Mononuclear cell (primary cell): ENCODE measurements around the gene ENDOG. TPM values are rescaled to one million over a fixed set of nuclear protein-coding genes. Genes with fewer than 3 reads are reported as not detected.
A peak's percentile ranks its signal among the peaks of the same experiment; 100 is the strongest.
"Not testable (repeated sequence)": the region's sequence is repeated elsewhere in the genome, so short reads cannot be mapped to it uniquely, and the experiment has no call there.

Experiments used
- H3K27me3 ChIP-seq: 2 replicates; pipeline ENCODE4 v1.6.0; 2011; ENCODE audit warnings: low read length, control low read depth; ENCODE audit not compliant: insufficient read depth
- H3K4me1 ChIP-seq: 2 replicates; pipeline ENCODE4 v1.5.1; 2011; ENCODE audit warnings: mild to moderate bottlenecking, low read length, control low read depth; ENCODE audit not compliant: insufficient read depth
- H3K4me3 ChIP-seq: 2 replicates; pipeline ENCODE4 v1.5.1; 2011; ENCODE audit warnings: mild to moderate bottlenecking, low read length, moderate library complexity
- H3K9me3 ChIP-seq: 2 replicates; pipeline ENCODE4 v1.5.1; 2011; ENCODE audit warnings: low read depth, mild to moderate bottlenecking, control low read depth, low read length
- total RNA-seq: library from RNA; depleted of rRNA; stranded (reverse); fragments of >200 nt; gene quantifications from one replicate; pipeline ENCODE4 v1.2.3, GENCODE V29; 2012

Gene ENDOG
- total RNA-seq = 3.0 TPM

- Histone ChIP-seq H3K4me1 (peaks cover 17% of the 10 kb centered on the region), H3K9me3 (no peaks in the 10 kb centered on the region), H3K4me3 (peak within 1 kb of the TSS; percentile 61), H3K27me3 (no peaks in the 10 kb centered on the region)
Observed at GRCh38 chr9:128818099-128818838, at the start of gene ENDOG. Gene ENDOG (plus strand): TSS chr9:128818500. CDS start chr9:128818685, 185 bp downstream.

- no peaks in the 10 kb centered on the region for H3K27me3 ChIP-seq
- no peaks in the 10 kb centered on the region for H3K9me3 ChIP-seq
- no peak overlapping the region for H3K4me3 ChIP-seq
- H3K4me1 ChIP-seq = peaks cover 25% of the 10 kb centered on the region
Observed at GRCh38 chr9:128768606-128769005, 49.7 kb upstream of the ENDOG start.

- Histone ChIP-seq H3K9me3 (no peaks in the 10 kb centered on the region), H3K27me3 (no peaks in the 10 kb centered on the region), H3K4me3 (peak overlapping the region; percentile 76), H3K4me1 (peaks cover 25% of the 10 kb centered on the region)
Observed at GRCh38 chr9:128770286-128771030, 47.8 kb upstream of the ENDOG start.

- H3K9me3 ChIP-seq = no peaks in the 10 kb centered on the region
- no peaks in the 10 kb centered on the region for H3K27me3 ChIP-seq
- H3K4me3 ChIP-seq = peak overlapping the region; percentile 76
- H3K4me1 ChIP-seq = peaks cover 25% of the 10 kb centered on the region
Observed at GRCh38 chr9:128771094-128771721, 47.1 kb upstream of the ENDOG start.

GRCh38 chr9:128771745-128772519 is 46.4 kb upstream of the ENDOG start, which contains the start of gene ZER1:
Gene ZER1 (minus strand): TSS chr9:128771927. CDS start chr9:128755565, 16,362 bp downstream.
- Histone ChIP-seq H3K9me3 (no peaks in the 10 kb centered on the region), H3K4me1 (peaks cover 25% of the 10 kb centered on the region), H3K4me3 (peak within 1 kb of the TSS; percentile 76), H3K27me3 (no peaks in the 10 kb centered on the region)

- H3K4me3 ChIP-seq = no peak overlapping the region
- H3K9me3 ChIP-seq = no peaks in the 10 kb centered on the region
- H3K4me1 ChIP-seq = peaks cover 25% of the 10 kb centered on the region
- no peaks in the 10 kb centered on the region for H3K27me3 ChIP-seq
Observed at GRCh38 chr9:128773049-128773448, 45.3 kb upstream of the ENDOG start.

GRCh38 chr9:128774804-128775203 is 43.5 kb upstream of the ENDOG start:
- H3K4me3 ChIP-seq = no peak overlapping the region
- H3K4me1 ChIP-seq = peaks cover 22% of the 10 kb centered on the region
- H3K9me3 ChIP-seq = no peaks in the 10 kb centered on the region
- H3K27me3 ChIP-seq = no peaks in the 10 kb centered on the region

GRCh38 chr9:128780093-128780492 is 38.2 kb upstream of the ENDOG start:
- H3K4me1 ChIP-seq = peaks cover 23% of the 10 kb centered on the region
- H3K9me3 ChIP-seq, H3K4me3 ChIP-seq, H3K27me3 ChIP-seq: not testable (repeated sequence)

GRCh38 chr9:128781187-128782070 is 36.9 kb upstream of the ENDOG start:
- H3K9me3 ChIP-seq = no peaks in the 10 kb centered on the region
- H3K4me1 ChIP-seq = peaks cover 24% of the 10 kb centered on the region
- H3K27me3 ChIP-seq = no peaks in the 10 kb centered on the region
- no peak overlapping the region for H3K4me3 ChIP-seq

- no peak overlapping the region for H3K4me3 ChIP-seq
- H3K9me3 ChIP-seq = no peaks in the 10 kb centered on the region
- H3K4me1 ChIP-seq = peaks cover 29% of the 10 kb centered on the region
- H3K27me3 ChIP-seq = no peaks in the 10 kb centered on the region
Observed at GRCh38 chr9:128782669-128783068, 35.6 kb upstream of the ENDOG start.

GRCh38 chr9:128785427-128785826 is 32.9 kb upstream of the ENDOG start:
- Histone ChIP-seq H3K4me1 (peaks cover 41% of the 10 kb centered on the region), H3K9me3 (no peaks in the 10 kb centered on the region), H3K27me3 (no peaks in the 10 kb centered on the region), H3K4me3 (no peak overlapping the region)

GRCh38 chr9:128786681-128787601 is 31.4 kb upstream of the ENDOG start, which contains the start of gene TBC1D13:
Gene TBC1D13 (plus strand): TSS chr9:128787253. CDS start chr9:128787354, 101 bp downstream.
- Histone ChIP-seq H3K4me3 (peak within 1 kb of the TSS; percentile 87), H3K4me1 (peaks cover 31% of the 10 kb centered on the region), H3K27me3 (no peaks in the 10 kb centered on the region), H3K9me3 (no peaks in the 10 kb centered on the region)

GRCh38 chr9:128787659-128788058 is 30.6 kb upstream of the ENDOG start:
- H3K9me3 ChIP-seq = no peaks in the 10 kb centered on the region
- peaks cover 30% of the 10 kb centered on the region for H3K4me1 ChIP-seq
- H3K27me3 ChIP-seq = no peaks in the 10 kb centered on the region
- H3K4me3 ChIP-seq = peak overlapping the region; percentile 87
